ENCODE data around the gene PTPRE.

Gene PTPRE

GRCh38 chr10:127894146-127894545 lies 12.8 kb upstream of the PTPRE start:
- ATAC-seq: no peak
- TF ChIP-seq TCF4 (CRISPR knock-in tag; IDR thresholded peaks at IDR 0.05; ENCODE audit: borderline replicate concordance): no peak
- TF ChIP-seq SNAI2 (CRISPR knock-in tag; IDR thresholded peaks at IDR 0.05): no peak
- no peak for TF ChIP-seq POU6F1 (CRISPR knock-in tag; IDR thresholded peaks at IDR 0.05; ENCODE audit: borderline replicate concordance, low read depth)
- TF ChIP-seq ZC3H10 (CRISPR knock-in tag; IDR thresholded peaks at IDR 0.05): no peak
- TF ChIP-seq ZNF8 (CRISPR knock-in tag; IDR thresholded peaks at IDR 0.05): no peak
- TF ChIP-seq ZNF565 (CRISPR knock-in tag; conservative IDR thresholded peaks at IDR 0.05; ENCODE audit: low read depth): no peak
- no peak for TF ChIP-seq ISL1 (CRISPR knock-in tag; IDR thresholded peaks at IDR 0.05)
- TF ChIP-seq CREB5 (CRISPR knock-in tag; IDR thresholded peaks at IDR 0.05; ENCODE audit: low read depth): no peak
- TF ChIP-seq PPARA (CRISPR knock-in tag; IDR thresholded peaks at IDR 0.05; ENCODE audit: borderline replicate concordance): no peak
- no peak for TF ChIP-seq TSHZ2 (CRISPR knock-in tag; IDR thresholded peaks at IDR 0.05)
- TF ChIP-seq PATZ1 (CRISPR knock-in tag; IDR thresholded peaks at IDR 0.05; ENCODE audit: borderline replicate concordance): no peak
- TF ChIP-seq ZFP3 (CRISPR knock-in tag; IDR thresholded peaks at IDR 0.05): no peak
- no peak for TF ChIP-seq ZFP30 (CRISPR knock-in tag; IDR thresholded peaks at IDR 0.05)
- TF ChIP-seq ZNF70 (CRISPR knock-in tag; IDR thresholded peaks at IDR 0.05): no peak

- no peak for TF ChIP-seq CREB5 (CRISPR knock-in tag; IDR thresholded peaks at IDR 0.05; ENCODE audit: low read depth)
- TF ChIP-seq CSRNP3 (CRISPR knock-in tag; IDR thresholded peaks at IDR 0.05): no peak
- no peak for TF ChIP-seq RARB (CRISPR knock-in tag; IDR thresholded peaks at IDR 0.05)
- TF ChIP-seq GLIS3 (CRISPR knock-in tag; IDR thresholded peaks at IDR 0.05): no peak
- no peak for TF ChIP-seq ZNF8 (CRISPR knock-in tag; IDR thresholded peaks at IDR 0.05)
- TF ChIP-seq BACH2 (CRISPR knock-in tag; IDR thresholded peaks at IDR 0.05; ENCODE audit: borderline replicate concordance): no peak
- ATAC-seq: no peak
Observed at GRCh38 chr10:127896590-127896989, 10.3 kb upstream of the PTPRE start.

GRCh38 chr10:127897177-127897576 lies 9.7 kb upstream of the PTPRE start:
- ATAC-seq: no peak
- TF ChIP-seq SNAI2 (CRISPR knock-in tag; IDR thresholded peaks at IDR 0.05): no peak
- TF ChIP-seq CSRNP3 (CRISPR knock-in tag; IDR thresholded peaks at IDR 0.05): no peak
- TF ChIP-seq POU6F1 (CRISPR knock-in tag; IDR thresholded peaks at IDR 0.05; ENCODE audit: borderline replicate concordance, low read depth): no peak
- no peak for TF ChIP-seq TSHZ2 (CRISPR knock-in tag; IDR thresholded peaks at IDR 0.05)
- no peak for TF ChIP-seq ZC3H10 (CRISPR knock-in tag; IDR thresholded peaks at IDR 0.05)
- no peak for TF ChIP-seq ZFP30 (CRISPR knock-in tag; IDR thresholded peaks at IDR 0.05)
- no peak for TF ChIP-seq ZNF70 (CRISPR knock-in tag; IDR thresholded peaks at IDR 0.05)

Measured in SK-N-SH treated with all-trans-retinoic acid at 6 μM for 48 hours (cell line).